GM19043 (cell line): Measurements from ENCODE around the gene ARMC5.
A peak's percentile ranks its signal among the peaks of the same experiment; 100 is the strongest.
"Not testable (repeated sequence)": the region's sequence is repeated elsewhere in the genome, so short reads cannot be mapped to it uniquely, and the experiment has no call there.

Experiments
- ATAC-seq: cut with Tn5 transposase; IDR thresholded peaks from one replicate; pipeline ENCODE4 v1.9.1; 2021; ENCODE audit warnings: low read depth; ENCODE audit not compliant: unreplicated experiment

The ARMC5 gene

GRCh38 chr16:31493506-31494125, 34.3 kb downstream of the ARMC5 start:
- no peak for ATAC-seq

- no peak for ATAC-seq
These were observed 37.4 kb downstream of the ARMC5 start for GRCh38 chr16:31496670-31497069.

- no peak for ATAC-seq
These were observed 39.2 kb downstream of the ARMC5 start for GRCh38 chr16:31498493-31498892.

GRCh38 chr16:31499928-31500327, 40.6 kb downstream of the ARMC5 start:
- ATAC-seq: no peak

- ATAC-seq: no peak
These were observed 42.1 kb downstream of the ARMC5 start for GRCh38 chr16:31501226-31501965.

GRCh38 chr16:31501966-31502348, 42.7 kb downstream of the ARMC5 start:
- ATAC-seq: no peak

GRCh38 chr16:31502981-31503380, 43.7 kb downstream of the ARMC5 start:
- ATAC-seq: no peak

GRCh38 chr16:31503555-31503954, 44.3 kb downstream of the ARMC5 start:
- ATAC-seq: not testable (repeated sequence)

- ATAC-seq: no peak
These were observed 44.9 kb downstream of the ARMC5 start for GRCh38 chr16:31504159-31504558.

- ATAC-seq: peak; percentile 45
These were observed 46.2 kb downstream of the ARMC5 start for GRCh38 chr16:31505483-31505882.

GRCh38 chr16:31507617-31507928, 48.3 kb downstream of the ARMC5 start:
- ATAC-seq: no peak

GRCh38 chr16:31507929-31508705, 48.8 kb downstream of the ARMC5 start, which contains the start of gene RUSF1:
TSS of gene RUSF1 (minus strand) at chr16:31508391. CDS start at chr16:31508373, 18 bp downstream.
- ATAC-seq: peak; percentile 87

GRCh38 chr16:31508706-31509195, 49.5 kb downstream of the ARMC5 start:
- no peak for ATAC-seq

- no peak for ATAC-seq
These were observed 53.8 kb downstream of the ARMC5 start for GRCh38 chr16:31513126-31513525.

- no peak for ATAC-seq
These were observed 54.6 kb downstream of the ARMC5 start for GRCh38 chr16:31513884-31514283.
